PC-9 (cell line): Measurements from ENCODE around the gene MMP17. TPM values are rescaled to one million over a fixed set of nuclear protein-coding genes. Genes with fewer than 3 reads are reported as not detected.

ENCODE experiments used
- BruUV-seq: library from RNA; stranded (reverse); fragments of 400-500 nt; replicated peaks from 2 replicates; lab custom pipeline; 2021; lab: Mats Ljungman, UMichigan
- CTCF ChIA-PET: fragments of 300-600 bp; sonication (Branson Sonifier 250); formaldehyde crosslinking; loops from one replicate; lab custom pipeline; 2022; ENCODE audit warnings: antibody characterized with exemption; lab: Charles Lee
- POLR2A ChIA-PET: fragments of 300-600 bp; sonication (Branson Sonifier 250); formaldehyde crosslinking; loops from one replicate; lab custom pipeline; 2022; ENCODE audit warnings: antibody characterized with exemption; ENCODE audit not compliant: unreplicated experiment; lab: Charles Lee
- DNase-seq, 2 experiments: peaks; one replicate each; pipeline versions ENCODE4 v3.0.0 to v3.0.0-alpha.2; 2015 to 2022; ENCODE audit warnings: mixed read lengths in 1 of 2
- H2AFZ ChIP-seq: fragments of 200-600 bp; sonication (generic); 2 replicates; pipeline ENCODE4 v1.8.1; 2017; ENCODE audit warnings: antibody characterized with exemption
- H3F3A ChIP-seq: fragments of 200-600 bp; sonication (generic); 2 replicates; pipeline ENCODE4 v1.8.1; 2017; ENCODE audit warnings: antibody characterized with exemption, mild to moderate bottlenecking, low read depth; ENCODE audit not compliant: insufficient read depth
- H3K27ac ChIP-seq: fragments of 200-600 bp; sonication (generic); 2 replicates; pipeline ENCODE4 v1.6.1; 2016; ENCODE audit warnings: mixed run types
- H3K27me3 ChIP-seq: fragments of 200-600 bp; sonication (generic); 2 replicates; pipeline ENCODE4 v1.6.1; 2016; ENCODE audit warnings: low read depth, mixed run types; ENCODE audit not compliant: insufficient read depth
- H3K36me3 ChIP-seq: fragments of 200-600 bp; sonication (generic); 2 replicates; pipeline ENCODE4 v1.6.1; 2016; ENCODE audit warnings: low read depth, mixed run types
- H3K4me1 ChIP-seq: fragments of 200-600 bp; sonication (generic); replicated peaks from 2 replicates; pipeline ENCODE4 v1.6.1; 2016; ENCODE audit warnings: mixed run types; ENCODE audit not compliant: insufficient read depth
- H3K4me2 ChIP-seq: fragments of 200-600 bp; sonication (generic); 2 replicates; pipeline ENCODE4 v1.6.1; 2017; ENCODE audit warnings: mixed run types
- H3K4me3 ChIP-seq: fragments of 200-600 bp; sonication (generic); 2 replicates; pipeline ENCODE4 v1.6.1; 2016; ENCODE audit warnings: mixed run types
- H3K79me2 ChIP-seq: fragments of 200-600 bp; sonication (generic); 2 replicates; pipeline ENCODE4 v1.6.1; 2017; ENCODE audit warnings: low read depth, mixed run types
- H3K9me2 ChIP-seq: fragments of 200-600 bp; sonication (generic); 2 replicates; pipeline ENCODE4 v1.8.1; 2017; ENCODE audit warnings: mild to moderate bottlenecking; ENCODE audit not compliant: insufficient read depth
- H3K9me3 ChIP-seq: fragments of 200-600 bp; sonication (generic); 2 replicates; pipeline ENCODE4 v1.8.1; 2016; ENCODE audit warnings: low read depth; ENCODE audit not compliant: insufficient read depth
- H4K20me1 ChIP-seq: fragments of 200-600 bp; sonication (generic); 2 replicates; pipeline ENCODE4 v1.8.1; 2017; ENCODE audit not compliant: insufficient read depth
- CTCF ChIP-seq: fragments of 200-600 bp; sonication (generic); conservative IDR thresholded peaks from 2 replicates; pipeline ENCODE4 v1.6.1; 2017; ENCODE audit warnings: mixed run types, antibody characterized with exemption, mild to moderate bottlenecking, moderate library complexity
- EZH2 ChIP-seq: fragments of 200-600 bp; sonication (generic); IDR thresholded peaks from 2 replicates; pipeline ENCODE4 v1.8.0; 2017; ENCODE audit warnings: antibody characterized with exemption, low read depth
- intact Hi-C: fragments of 100-400 bp; cut with micrococcal nuclease; formaldehyde crosslinking; loops from one replicate; pipeline ENCODE4 v1.10.0; 2022; ENCODE audit not compliant: unreplicated experiment
- total RNA-seq: library from RNA; stranded (reverse); gene quantifications from 2 replicates; pipeline ENCODE4 v1.2.3, GENCODE V29; 2021

The MMP17 gene
- total RNA-seq, 1 experiment from 2014 or later, result 3.3 TPM

DNA sequence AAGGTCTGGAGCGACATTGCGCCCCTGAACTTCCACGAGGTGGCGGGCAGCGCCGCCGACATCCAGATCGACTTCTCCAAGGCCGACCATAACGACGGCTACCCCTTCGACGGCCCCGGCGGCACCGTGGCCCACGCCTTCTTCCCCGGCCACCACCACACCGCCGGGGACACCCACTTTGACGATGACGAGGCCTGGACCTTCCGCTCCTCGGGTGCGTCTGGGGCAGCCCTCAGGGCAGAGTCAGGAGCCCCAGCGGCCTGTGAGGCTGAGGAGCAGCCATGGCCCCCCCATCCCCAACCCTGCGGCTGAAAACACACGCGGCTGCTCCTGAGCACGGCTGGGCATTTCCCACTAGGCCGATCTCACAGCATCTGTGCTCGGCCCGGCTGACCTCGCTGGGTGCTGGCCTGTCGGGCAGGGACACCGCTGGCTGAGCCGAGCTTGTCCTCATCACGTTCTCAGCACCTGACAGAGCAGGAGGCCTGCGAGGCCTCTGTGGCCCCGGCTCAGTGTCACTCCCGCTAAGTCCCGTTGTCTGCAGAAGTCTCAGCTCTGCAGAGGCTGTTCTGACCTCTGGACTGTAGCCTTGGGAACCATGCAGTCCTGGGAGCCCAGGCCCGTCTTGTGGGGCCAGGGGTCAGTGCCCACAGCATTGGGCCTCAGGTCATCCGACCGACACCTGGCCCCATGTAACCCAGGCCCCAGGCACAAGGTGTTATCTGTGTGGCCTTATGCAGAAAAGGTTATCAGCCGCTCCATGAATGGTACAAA, 12.6 kb downstream of the MMP17 start:
- Histone ChIP-seq H3F3A (0 out of 2 replicates have a peak, but pooled peaks cover 3% of the 10 kb centered on the region), H2AFZ (no peak overlapping the region), H3K27me3 (0 out of 2 replicates have a peak, but pooled peaks cover under 1% of the 10 kb centered on the region), H3K27ac (no peak overlapping the region), H3K4me2 (no peak overlapping the region), H3K36me3 (no peaks in the 10 kb centered on the region), H4K20me1 (no peaks in the 10 kb centered on the region), H3K4me1 (no peaks in the 10 kb centered on the region), H3K9me2 (no peaks in the 10 kb centered on the region), H3K4me3 (no peak overlapping the region), H3K79me2 (no peaks in the 10 kb centered on the region), H3K9me3 (no peaks in the 10 kb centered on the region)
- no TSS peak for BruUV-seq
- CTCF ChIA-PET, result no interaction called here
- intact Hi-C loops, result no loop called here
- POLR2A ChIA-PET, result no interaction called here
- no peak for DNase-seq
- TF ChIP-seq EZH2, result no peak
- TF ChIP-seq CTCF, result no peak

- TF ChIP-seq EZH2 (no peak), CTCF (no peak)
Observed at GRCh38 chr12:131841547-131841946, 13.4 kb downstream of the MMP17 start.

DNA sequence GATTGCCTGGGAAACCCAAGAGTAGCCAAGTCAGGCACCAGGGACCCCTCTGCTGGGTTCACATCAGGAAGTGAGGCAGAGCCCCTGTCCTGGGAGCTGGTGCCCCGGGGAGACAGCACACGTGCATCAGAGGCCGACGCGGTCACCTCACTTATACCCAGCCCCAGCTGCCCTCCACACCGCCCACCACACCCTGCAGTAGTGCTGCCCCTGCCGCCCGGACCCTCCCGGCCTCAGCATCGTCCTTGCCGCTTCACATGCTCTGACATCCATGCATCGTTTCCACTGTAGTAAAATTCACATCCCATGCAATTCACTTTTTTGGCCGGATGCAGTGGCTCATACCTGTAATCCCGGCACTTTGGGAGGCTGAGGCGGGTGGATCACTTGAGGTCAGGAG, 14.0 kb downstream of the MMP17 start:
- Histone ChIP-seq H3K79me2 (no peaks in the 10 kb centered on the region), H2AFZ (no peak overlapping the region), H4K20me1 (no peaks in the 10 kb centered on the region), H3K4me3 (no peak overlapping the region), H3K9me3 (no peaks in the 10 kb centered on the region), H3F3A (0 out of 2 replicates have a peak, but pooled peaks cover 2% of the 10 kb centered on the region), H3K27me3 (peaks cover 3% of the 10 kb centered on the region; the same call in 1 of the 2 replicates), H3K4me2 (no peak overlapping the region), H3K27ac (no peak overlapping the region), H3K4me1 (no peaks in the 10 kb centered on the region), H3K9me2 (no peaks in the 10 kb centered on the region), H3K36me3 (no peaks in the 10 kb centered on the region)
- CTCF ChIA-PET, result no interaction called here
- TF ChIP-seq EZH2, result no peak
- TF ChIP-seq CTCF, result no peak
- POLR2A ChIA-PET, result no interaction called here
- BruUV-seq, result no TSS peak
- intact Hi-C loops, result no loop called here
- no peak for DNase-seq

More at GRCh38 chr12:131841547-131841946, 13.4 kb downstream of the MMP17 start:
- DNase-seq, result no peak
- H3K79me2 ChIP-seq, result no peaks in the 10 kb centered on the region
- no TSS peak for BruUV-seq
- no peaks in the 10 kb centered on the region for H3K9me3 ChIP-seq
- no peaks in the 10 kb centered on the region for H3K36me3 ChIP-seq
- peaks cover 3% of the 10 kb centered on the region; the same call in 1 of the 2 replicates for H3K27me3 ChIP-seq
- intact Hi-C loops, result no loop called here
- no peak overlapping the region for H3K27ac ChIP-seq
- POLR2A ChIA-PET, result no interaction called here
- no peak overlapping the region for H3K4me3 ChIP-seq
- no peaks in the 10 kb centered on the region for H3K9me2 ChIP-seq
- H2AFZ ChIP-seq, result no peak overlapping the region
- 0 out of 2 replicates have a peak, but pooled peaks cover 3% of the 10 kb centered on the region for H3F3A ChIP-seq
- no peak overlapping the region for H3K4me2 ChIP-seq
- CTCF ChIA-PET, result no interaction called here
- no peaks in the 10 kb centered on the region for H4K20me1 ChIP-seq
- H3K4me1 ChIP-seq, result no peaks in the 10 kb centered on the region
